Keratinocyte (primary cell): ENCODE data around the gene PRKCA. TPM values are rescaled to one million over a fixed set of nuclear protein-coding genes. Genes with fewer than 3 reads are reported as not detected.

Experiments used
- DNase-seq: peaks from one replicate; pipeline ENCODE4 v3.0.0-alpha.2; 2011; ENCODE audit warnings: low read depth, missing footprints, low spot score
- FAIRE-seq: peaks from 2 replicates; lab custom pipeline; 2011; peaks lifted over from hg19 to GRCh38; lab: Jason Lieb, UNC
- H2AFZ ChIP-seq: 2 replicates; pipeline ENCODE4 v1.6.0; 2012; ENCODE audit warnings: low read length, control low read depth, inconsistent platforms; ENCODE audit not compliant: control insufficient read depth
- H3K27ac ChIP-seq: 2 replicates; pipeline ENCODE4 v1.5.1; 2011; ENCODE audit warnings: low read length; ENCODE audit not compliant: control insufficient read depth, insufficient read depth
- H3K27me3 ChIP-seq: 3 replicates; pipeline ENCODE4 v1.6.0; 2011; ENCODE audit warnings: low read length; ENCODE audit not compliant: control insufficient read depth, insufficient read depth; ENCODE audit errors: extremely low read depth
- H3K36me3 ChIP-seq, 2 experiments: 2 replicates in 1 of 2; 3 replicates in 1 of 2; pipeline ENCODE4 v1.5.1; 2011; ENCODE audit warnings: low read length in 2 of 2, mild to moderate bottlenecking in 1 of 2; ENCODE audit not compliant: control insufficient read depth in 2 of 2, insufficient read depth in 2 of 2; ENCODE audit errors: extremely low read depth in 1 of 2
- H3K4me1 ChIP-seq: 3 replicates; pipeline ENCODE4 v1.5.1; 2011; ENCODE audit warnings: low read length; ENCODE audit not compliant: control insufficient read depth, insufficient read depth; ENCODE audit errors: extremely low read depth
- H3K4me2 ChIP-seq: 3 replicates; pipeline ENCODE4 v1.6.0; 2011; ENCODE audit warnings: low read depth, low read length; ENCODE audit not compliant: control insufficient read depth, insufficient read depth; ENCODE audit errors: extremely low read depth
- H3K4me3 ChIP-seq, 3 experiments: fragments of 200-600 bp in 1 of 3; sonication (generic) in 1 of 3; 2 replicates in 2 of 3; 3 replicates in 1 of 3; pipeline ENCODE4 v1.5.1; 2011 to 2016; ENCODE audit warnings: low read length in 3 of 3, mild to moderate bottlenecking in 3 of 3, control low read depth in 2 of 3, inconsistent platforms in 1 of 3, low read depth in 1 of 3, mixed read lengths in 1 of 3, mixed run types in 1 of 3, moderate library complexity in 1 of 3; ENCODE audit not compliant: control insufficient read depth in 2 of 3, insufficient read depth in 2 of 3; ENCODE audit errors: extremely low read depth in 1 of 3
- H3K79me2 ChIP-seq: 2 replicates; pipeline ENCODE4 v1.6.0; 2012; ENCODE audit warnings: low read length; ENCODE audit not compliant: control insufficient read depth, insufficient read depth
- H3K9ac ChIP-seq: 3 replicates; pipeline ENCODE4 v1.6.0; 2011; ENCODE audit warnings: low read length; ENCODE audit not compliant: control insufficient read depth, insufficient read depth; ENCODE audit errors: extremely low read depth
- H3K9me1 ChIP-seq: 3 replicates; pipeline ENCODE4 v1.6.0; 2011; ENCODE audit warnings: low read length; ENCODE audit not compliant: control insufficient read depth, insufficient read depth; ENCODE audit errors: extremely low read depth
- H3K9me3 ChIP-seq: 2 replicates; pipeline ENCODE4 v1.5.1; 2012; ENCODE audit warnings: low read depth, low read length; ENCODE audit not compliant: control insufficient read depth
- H4K20me1 ChIP-seq: 3 replicates; pipeline ENCODE4 v1.6.0; 2011; ENCODE audit warnings: low read length; ENCODE audit not compliant: control insufficient read depth, insufficient read depth; ENCODE audit errors: extremely low read depth
- CTCF ChIP-seq, 3 experiments: IDR thresholded peaks in 1 of 3; conservative IDR thresholded peaks in 1 of 3; optimal IDR thresholded peaks in 1 of 3; 2 replicates in 2 of 3; 3 replicates in 1 of 3; pipeline versions ENCODE3 to v1.5.1; 2011; ENCODE audit warnings: low read length in 3 of 3, mild to moderate bottlenecking in 3 of 3, moderate library complexity in 2 of 3, control low read depth in 1 of 3, inconsistent platforms in 1 of 3; ENCODE audit not compliant: insufficient read depth in 2 of 3; ENCODE audit errors: extremely low read depth in 1 of 3
- EZH2 ChIP-seq: IDR thresholded peaks from one replicate; pipeline ENCODE4 v1.6.1; 2012; ENCODE audit warnings: inconsistent platforms, mild to moderate bottlenecking, low read length, moderate library complexity
- dilution Hi-C: fragments of 300-500 bp; cut with MboI; formaldehyde crosslinking; loops from one replicate; pipeline ENCODE4 v1.7.0; 2020; ENCODE audit warnings: low sequenced_read_pairs; ENCODE audit not compliant: extremely low pct_ligation_motif_present
- polyA plus RNA-seq, 5 experiments: library from polyadenylated mRNA; depleted of rRNA in 3 of 5; stranded (reverse) in 3 of 5; stranded (forward) in 1 of 5; unstranded in 1 of 5; fragments of >200 nt; gene quantifications; 1 replicate in 1 of 5; 2 replicates in 3 of 5; 3 replicates in 1 of 5; pipeline versions ENCODE4 v1.2.1 to v1.2.3, GENCODE V29; 2011 to 2012; ENCODE audit warnings: missing spikeins in 2 of 5, low read depth in 1 of 5, low replicate concordance in 1 of 5

Gene PRKCA
- polyA plus RNA-seq, 1 donor (not counting 4 experiments of a cell fraction or from before 2014, with no cell fraction given) = 3.6 TPM

GRCh38 chr17:66643815-66644710 lies 341.6 kb downstream of the PRKCA start:
- no peak for TF ChIP-seq EZH2
- TF ChIP-seq CTCF (optimal IDR thresholded peaks at IDR 0.05 in 1 of 3, IDR thresholded peaks at IDR 0.05 in 1 of 3, conservative IDR thresholded peaks at IDR 0.05 in 1 of 3; ENCODE audit: extremely low read depth in 1 of 3, insufficient read depth in 2 of 3, low read length in 3 of 3) = no peak

GRCh38 chr17:66645259-66645658 lies 342.8 kb downstream of the PRKCA start:
- Histone ChIP-seq H3K27ac (no peak overlapping the region), H3K4me2 (no peak overlapping the region), H3K79me2 (no peaks in the 10 kb centered on the region), H3K9me1 (no peaks in the 10 kb centered on the region), H3K4me3 (no peak overlapping the region), H3K9me3 (no peaks in the 10 kb centered on the region), H3K4me1 (no peaks in the 10 kb centered on the region), H3K27me3 (no peaks in the 10 kb centered on the region), H3K36me3 (no peaks in the 10 kb centered on the region), H4K20me1 (no peaks in the 10 kb centered on the region), H2AFZ (no peak overlapping the region), H3K9ac (no peak overlapping the region)
- FAIRE-seq (no peak), DNase-seq (no peak)
- dilution Hi-C loops = no loop called here
- no peak for TF ChIP-seq EZH2
- no peak for TF ChIP-seq CTCF (optimal IDR thresholded peaks at IDR 0.05 in 1 of 3, IDR thresholded peaks at IDR 0.05 in 1 of 3, conservative IDR thresholded peaks at IDR 0.05 in 1 of 3; ENCODE audit: extremely low read depth in 1 of 3, insufficient read depth in 2 of 3, low read length in 3 of 3)

More at GRCh38 chr17:66643815-66644710, 341.6 kb downstream of the PRKCA start:
- Histone ChIP-seq H4K20me1 (no peaks in the 10 kb centered on the region), H3K27me3 (no peaks in the 10 kb centered on the region), H3K4me1 (no peaks in the 10 kb centered on the region), H3K9me1 (no peaks in the 10 kb centered on the region), H3K4me3 (no peak overlapping the region), H3K4me2 (no peak overlapping the region), H2AFZ (no peak overlapping the region), H3K36me3 (no peaks in the 10 kb centered on the region), H3K27ac (no peak overlapping the region), H3K9ac (no peak overlapping the region), H3K79me2 (no peaks in the 10 kb centered on the region), H3K9me3 (no peaks in the 10 kb centered on the region)
- dilution Hi-C loops = no loop called here
- DNase-seq = no peak
- no peak for FAIRE-seq
